Effector memory CD4-positive, alpha-beta T cell (primary cell): Measurements from ENCODE around the gene PSMA7.

Experiments
- DNase-seq, 3 donors: peaks; one replicate each; pipeline ENCODE4 v3.0.0-alpha.2; 2020
- H3K27ac ChIP-seq: 2 replicates; pipeline ENCODE4 v1.7.0; 2013; ENCODE audit warnings: mild to moderate bottlenecking, low read length, moderate library complexity; ENCODE audit not compliant: insufficient read depth, poor library complexity, severe bottlenecking
- H3K27me3 ChIP-seq: replicated peaks from 2 replicates; pipeline ENCODE4 v1.7.0; 2013; ENCODE audit warnings: mild to moderate bottlenecking, low read length; ENCODE audit not compliant: insufficient read depth, control insufficient read depth, poor library complexity, severe bottlenecking
- H3K36me3 ChIP-seq: 2 replicates; pipeline ENCODE4 v1.7.0; 2013; ENCODE audit warnings: mild to moderate bottlenecking, low read length, moderate library complexity; ENCODE audit not compliant: control insufficient read depth, insufficient read depth
- H3K4me1 ChIP-seq: 2 replicates; pipeline ENCODE4 v1.7.0; 2013; ENCODE audit warnings: low read length, mild to moderate bottlenecking; ENCODE audit not compliant: control insufficient read depth, insufficient read depth, poor library complexity, severe bottlenecking
- H3K4me3 ChIP-seq: 2 replicates; pipeline ENCODE4 v1.7.0; 2013; ENCODE audit warnings: low read length, low read depth, mild to moderate bottlenecking; ENCODE audit not compliant: insufficient read depth, poor library complexity, severe bottlenecking
- H3K9me3 ChIP-seq: 2 replicates; pipeline ENCODE4 v1.7.0; 2013; ENCODE audit warnings: mild to moderate bottlenecking, low read length, moderate library complexity; ENCODE audit not compliant: control insufficient read depth

The PSMA7 gene

DNA sequence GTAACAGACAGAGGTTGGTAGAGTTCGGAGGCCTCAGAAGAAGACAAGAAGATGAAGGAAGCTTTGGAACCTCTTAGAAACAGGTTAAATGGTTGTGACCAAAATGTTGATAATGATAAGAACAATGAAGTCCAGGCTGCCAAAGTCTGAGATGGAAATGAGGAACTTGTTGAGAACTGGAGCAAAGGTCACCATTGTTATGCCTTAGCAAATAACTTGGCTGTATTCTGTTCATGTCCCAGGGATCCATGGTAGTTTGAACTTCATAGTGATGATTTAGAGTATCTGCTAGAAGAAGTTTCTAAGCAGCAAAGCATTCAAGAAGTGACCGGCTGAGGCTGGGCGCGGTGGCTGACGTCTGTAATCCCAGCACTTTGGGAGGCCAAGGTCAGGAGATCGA is 32.0 kb downstream of the PSMA7 start:
- H3K4me3 ChIP-seq = no peak overlapping the region
- DNase-seq = no peak
- H3K27me3 ChIP-seq = no peaks in the 10 kb centered on the region
- peaks cover 40% of the 10 kb centered on the region for H3K9me3 ChIP-seq
- H3K4me1 ChIP-seq = no peaks in the 10 kb centered on the region
- no peak overlapping the region for H3K27ac ChIP-seq
- H3K36me3 ChIP-seq = no peaks in the 10 kb centered on the region

DNA sequence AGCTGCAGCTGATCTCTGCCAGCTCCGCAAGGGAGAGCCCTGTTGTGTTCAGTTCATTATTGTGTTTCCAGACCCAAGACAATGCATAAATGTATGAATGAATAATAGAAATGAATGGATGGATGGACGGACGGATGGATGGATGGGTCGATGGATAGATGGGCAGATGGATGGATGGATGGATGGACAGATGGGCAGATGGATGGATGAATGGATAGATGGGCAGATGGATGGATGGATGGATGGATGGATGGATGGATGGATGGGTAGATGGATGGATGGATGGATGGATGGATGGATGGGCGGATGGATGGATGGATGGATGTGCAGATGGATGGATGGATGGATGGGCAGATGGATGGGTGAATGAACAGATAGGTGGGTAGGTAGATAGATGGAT is 37.6 kb downstream of the PSMA7 start:
- Histone ChIP-seq H3K9me3 (peaks cover 29% of the 10 kb centered on the region), H3K36me3 (no peaks in the 10 kb centered on the region), H3K27me3 (peaks cover 4% of the 10 kb centered on the region), H3K4me1 (no peaks in the 10 kb centered on the region), H3K4me3 (no peak overlapping the region), H3K27ac (no peak overlapping the region)
- DNase-seq = no peak

DNA sequence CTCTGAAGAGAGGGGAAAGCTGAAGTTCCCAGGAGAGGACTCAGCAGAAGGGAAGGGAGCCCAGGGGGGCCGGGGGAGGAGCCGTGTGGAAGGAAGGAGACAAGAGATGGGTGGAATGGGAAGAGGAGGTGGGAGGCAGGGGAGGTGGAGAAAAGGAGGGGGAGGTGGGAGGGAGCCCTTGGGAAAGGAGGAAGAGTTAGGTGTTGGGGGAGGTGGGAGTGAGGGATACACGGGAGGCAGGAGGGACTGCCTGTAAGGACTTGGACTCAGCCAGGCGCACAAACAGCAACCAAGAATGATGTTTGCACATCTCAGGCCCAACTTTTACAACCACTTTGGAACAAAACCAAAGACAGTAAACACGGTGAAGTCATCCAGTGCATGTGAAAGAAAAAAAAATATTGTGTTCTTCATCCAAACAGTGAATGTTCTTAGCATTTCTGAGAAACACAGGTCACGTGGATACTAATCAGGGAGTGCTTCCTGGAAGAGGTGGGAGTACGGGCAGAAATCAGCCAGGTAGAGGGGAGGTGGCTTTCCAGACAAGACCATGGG is 38.3 kb downstream of the PSMA7 start:
- Histone ChIP-seq H3K27ac (no peak overlapping the region), H3K27me3 (peaks cover 4% of the 10 kb centered on the region), H3K4me1 (no peaks in the 10 kb centered on the region), H3K4me3 (no peak overlapping the region), H3K9me3 (peaks cover 36% of the 10 kb centered on the region), H3K36me3 (no peaks in the 10 kb centered on the region)
- DNase-seq = no peak

DNA sequence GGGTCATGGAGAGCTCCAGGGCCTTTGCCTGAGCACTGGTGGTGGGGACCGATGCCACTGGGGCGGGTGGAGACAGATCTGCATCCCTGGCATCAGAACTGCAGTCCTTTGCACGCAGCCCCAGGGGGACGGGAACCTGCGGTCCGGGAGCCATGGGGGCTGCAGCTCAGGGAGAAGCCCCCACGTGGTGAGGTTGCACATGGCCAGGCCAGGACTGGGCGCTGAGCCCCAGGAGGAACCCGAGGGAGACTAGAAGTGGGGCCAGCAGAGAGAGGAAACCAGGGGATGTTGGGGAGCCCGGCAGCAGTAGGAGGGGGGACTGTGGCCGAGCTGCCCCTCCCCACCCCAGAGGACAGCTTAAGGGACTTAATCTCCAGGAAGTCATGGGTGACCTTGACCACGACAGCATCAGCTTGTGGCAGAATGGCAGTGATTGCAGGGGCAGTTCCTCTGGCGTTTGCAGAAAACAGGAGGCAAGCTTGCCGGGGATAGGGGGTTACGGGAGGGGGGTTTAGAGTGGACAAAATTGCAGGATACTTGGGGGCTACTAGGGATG is 38.9 kb downstream of the PSMA7 start:
- H3K4me3 ChIP-seq = no peak overlapping the region

DNA sequence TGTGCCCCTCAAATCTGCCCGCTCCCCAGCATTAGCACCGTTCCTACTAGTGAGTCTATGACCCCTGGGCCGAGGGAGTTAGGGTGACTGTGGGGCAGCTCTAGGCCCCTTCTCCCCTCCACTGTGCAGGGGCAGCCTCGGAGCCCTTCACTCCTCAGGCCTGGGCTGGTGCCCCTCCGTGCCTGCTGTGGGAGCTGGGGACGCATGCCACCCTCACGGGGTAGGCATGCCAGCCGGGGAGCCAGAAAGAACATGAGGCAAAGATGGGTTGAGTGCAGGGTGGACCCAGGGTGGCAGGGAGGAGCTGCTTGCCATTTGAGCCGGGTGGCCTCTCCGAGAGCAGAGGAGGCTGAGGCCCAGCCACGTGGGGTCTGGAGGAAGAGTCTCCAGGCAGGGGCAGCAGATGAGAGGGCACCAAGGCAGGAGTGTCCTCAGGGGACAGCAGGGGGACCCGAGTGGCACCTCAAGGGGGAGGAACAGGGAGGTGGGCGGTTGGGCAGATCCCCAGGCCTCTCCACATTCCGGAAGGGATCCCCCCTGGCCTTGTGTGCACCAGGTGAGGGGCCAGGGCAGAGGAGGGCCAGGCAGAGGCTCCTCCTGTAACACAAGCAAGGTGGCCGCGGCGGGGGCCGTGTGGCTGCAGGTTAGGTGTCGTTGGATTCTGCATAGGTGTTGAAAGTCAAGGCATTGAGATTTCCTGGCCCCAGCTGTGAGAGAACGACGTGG is 39.5 kb downstream of the PSMA7 start:
- Histone ChIP-seq H3K9me3 (peaks cover 30% of the 10 kb centered on the region), H3K4me3 (no peak overlapping the region), H3K4me1 (no peaks in the 10 kb centered on the region), H3K27ac (no peak overlapping the region), H3K36me3 (no peaks in the 10 kb centered on the region), H3K27me3 (peaks cover 4% of the 10 kb centered on the region)
- DNase-seq = no peak

More for the DNA sequence above, 38.9 kb downstream of the PSMA7 start:
- DNase-seq = no peak
- Histone ChIP-seq H3K36me3 (no peaks in the 10 kb centered on the region), H3K4me1 (no peaks in the 10 kb centered on the region), H3K9me3 (peaks cover 37% of the 10 kb centered on the region), H3K27ac (no peak overlapping the region), H3K27me3 (peaks cover 4% of the 10 kb centered on the region)

DNA sequence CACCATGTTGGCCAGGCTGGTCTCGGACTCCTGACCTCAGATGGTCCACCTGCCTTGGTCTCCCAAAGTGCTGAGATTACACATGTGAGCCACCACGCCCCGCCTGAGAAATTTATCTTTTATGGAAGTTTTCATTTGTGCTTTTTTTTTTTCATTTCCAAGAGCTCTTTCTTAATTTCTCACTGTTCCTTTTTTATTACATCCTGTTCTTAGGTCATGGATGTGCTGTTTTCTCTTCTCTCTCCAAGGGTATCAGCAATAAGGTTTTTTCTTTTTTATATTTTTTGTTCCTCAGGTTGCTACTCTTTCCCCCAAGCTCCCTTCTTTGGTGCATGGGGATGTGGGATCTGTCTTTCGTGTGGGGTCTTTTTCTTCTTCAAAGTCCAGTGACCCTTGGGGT is 42.1 kb downstream of the PSMA7 start:
- no peak overlapping the region for H3K4me3 ChIP-seq
- H3K27ac ChIP-seq = no peak overlapping the region
- H3K36me3 ChIP-seq = no peaks in the 10 kb centered on the region
- peaks cover 17% of the 10 kb centered on the region for H3K9me3 ChIP-seq
- H3K27me3 ChIP-seq = peaks cover 4% of the 10 kb centered on the region
- DNase-seq = no peak
- no peaks in the 10 kb centered on the region for H3K4me1 ChIP-seq

DNA sequence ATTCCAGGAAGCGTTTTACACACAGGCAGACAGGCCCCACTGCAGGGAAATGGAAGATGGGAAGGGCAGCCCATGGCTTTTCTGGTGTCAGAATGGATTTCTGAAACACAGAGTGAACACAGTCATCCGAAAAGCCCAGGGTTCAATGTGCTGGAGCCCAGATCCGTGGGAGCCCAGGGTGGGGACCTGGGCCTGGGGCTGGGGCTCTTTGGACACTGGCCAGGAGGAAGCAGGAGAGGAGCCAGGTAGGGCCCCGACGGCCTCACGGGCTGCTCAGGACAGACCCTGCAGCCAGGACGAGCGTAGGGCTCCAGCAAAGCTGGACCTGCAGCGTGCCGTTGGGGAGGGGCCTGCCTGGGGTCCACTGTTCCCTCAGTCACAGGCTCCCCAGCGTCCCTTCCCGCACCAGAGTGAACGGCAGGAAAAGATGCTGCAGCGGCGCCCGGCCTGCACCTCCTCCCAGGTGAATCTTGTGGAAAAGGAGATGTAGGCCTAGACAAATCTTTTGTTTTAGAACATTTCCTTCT is 45.2 kb downstream of the PSMA7 start:
- H3K9me3 ChIP-seq = peaks cover 12% of the 10 kb centered on the region
- H3K27ac ChIP-seq = no peak overlapping the region
- no peak overlapping the region for H3K4me3 ChIP-seq
- peaks cover 4% of the 10 kb centered on the region for H3K27me3 ChIP-seq
- DNase-seq = no peak
- H3K4me1 ChIP-seq = no peaks in the 10 kb centered on the region
- no peaks in the 10 kb centered on the region for H3K36me3 ChIP-seq

DNA sequence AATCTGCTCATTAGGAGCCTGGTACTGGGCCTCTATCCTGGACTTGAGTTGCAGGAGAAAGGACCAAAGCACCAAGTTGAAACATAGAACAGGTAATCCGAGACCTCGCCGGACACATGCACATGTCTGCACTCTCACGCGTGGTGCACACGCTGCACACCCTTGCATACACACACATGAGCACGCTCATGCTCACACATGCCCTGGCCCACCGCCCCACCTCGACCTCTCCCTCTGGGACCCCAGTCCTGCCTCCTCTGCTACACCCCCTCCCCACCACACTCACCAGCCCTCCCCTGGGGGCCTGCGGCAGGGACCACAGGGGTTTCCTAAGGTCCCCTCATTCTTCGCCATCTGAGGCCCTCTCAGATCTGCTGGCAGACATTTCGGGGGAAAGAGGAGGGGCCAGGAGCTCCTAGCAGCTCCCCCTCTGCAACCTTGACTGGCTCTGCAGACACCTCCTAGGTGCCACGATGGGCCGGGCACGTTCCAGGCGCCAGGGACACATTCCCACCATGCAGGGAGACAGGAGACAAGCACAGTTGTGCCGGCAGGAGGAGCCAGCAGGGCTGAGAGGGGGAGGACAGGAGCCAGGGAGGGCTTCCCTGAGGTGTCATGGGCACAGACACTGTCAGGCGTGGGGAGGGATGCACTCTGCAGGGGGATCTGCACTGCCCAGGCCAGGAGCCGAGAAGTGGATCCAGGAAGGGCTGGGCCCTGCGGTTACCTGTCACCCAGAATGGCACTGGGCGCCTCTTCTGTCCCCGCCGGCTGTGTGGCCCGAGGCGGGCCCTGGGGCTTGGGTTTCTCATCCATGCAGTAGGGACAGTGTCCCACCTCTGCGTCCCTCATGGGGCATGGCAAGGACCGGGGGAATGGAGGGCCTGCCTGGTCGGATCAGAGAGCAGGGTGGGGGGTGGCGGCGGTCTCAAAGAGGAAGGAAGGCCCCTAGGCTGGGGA is 46.5 kb downstream of the PSMA7 start:
- DNase-seq = no peak
- no peaks in the 10 kb centered on the region for H3K36me3 ChIP-seq
- no peaks in the 10 kb centered on the region for H3K27me3 ChIP-seq
- peaks cover 8% of the 10 kb centered on the region for H3K9me3 ChIP-seq
- H3K4me1 ChIP-seq = no peaks in the 10 kb centered on the region
- no peak overlapping the region for H3K4me3 ChIP-seq
- no peak overlapping the region for H3K27ac ChIP-seq

DNA sequence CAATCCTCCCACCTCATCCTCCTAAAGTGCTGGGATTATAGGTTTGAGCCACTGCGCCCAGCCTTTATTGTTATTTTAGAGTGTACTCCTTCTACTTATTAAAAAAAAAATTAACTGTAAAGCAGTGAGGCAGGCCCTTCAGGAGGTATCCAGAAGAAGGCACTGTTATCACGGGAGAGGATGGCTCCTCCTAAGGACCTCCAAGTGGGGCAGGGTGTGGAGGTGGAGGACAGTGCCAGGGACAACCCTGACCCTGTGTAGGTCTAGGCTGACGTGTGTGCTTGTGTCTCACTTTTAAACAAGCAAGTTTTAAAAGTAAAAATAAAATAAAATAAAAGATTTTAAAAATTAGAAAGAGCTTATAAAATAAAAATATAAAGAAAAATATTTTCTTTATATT is 53.8 kb downstream of the PSMA7 start:
- Histone ChIP-seq H3K4me3 (no peak overlapping the region), H3K36me3 (no peaks in the 10 kb centered on the region), H3K27ac (no peak overlapping the region), H3K9me3 (no peaks in the 10 kb centered on the region), H3K27me3 (no peaks in the 10 kb centered on the region), H3K4me1 (no peaks in the 10 kb centered on the region)
- DNase-seq = no peak
